OCI-LY7 (cell line): ENCODE data around the gene GDNF. TPM values are rescaled to one million over a fixed set of nuclear protein-coding genes. Genes with fewer than 3 reads are reported as not detected.

Experiments
- BruUV-seq: library from RNA; stranded (reverse); fragments of 400-500 nt; replicated peaks from 2 replicates; lab custom pipeline; 2021; lab: Mats Ljungman, UMichigan
- CTCF ChIA-PET: fragments of 300-600 bp; sonication (Branson Sonifier 250); formaldehyde crosslinking; loops from one replicate; lab custom pipeline; 2022; ENCODE audit warnings: antibody characterized with exemption; ENCODE audit not compliant: unreplicated experiment; lab: Charles Lee
- POLR2A ChIA-PET: fragments of 300-600 bp; sonication (Branson Sonifier 250); formaldehyde crosslinking; loops from one replicate; lab custom pipeline; 2022; ENCODE audit warnings: antibody characterized with exemption; lab: Charles Lee
- DNase-seq: peaks from one replicate; pipeline ENCODE4 v3.0.0-alpha.2; 2015; ENCODE audit warnings: low spot score
- H2AFZ ChIP-seq: fragments of 200-600 bp; sonication (generic), shearing (Covaris generic); 2 replicates; pipeline ENCODE4 v1.6.1; 2014; ENCODE audit warnings: mild to moderate bottlenecking, antibody characterized with exemption, low read length, moderate library complexity
- H3K27ac ChIP-seq: fragments of 200-600 bp; sonication (generic); 2 replicates; pipeline ENCODE4 v1.5.1; 2014; ENCODE audit warnings: mixed run types, low read depth, mild to moderate bottlenecking, moderate library complexity, low read length, inconsistent platforms; ENCODE audit not compliant: poor library complexity, severe bottlenecking
- H3K36me3 ChIP-seq: fragments of 200-600 bp; sonication (generic); 2 replicates; pipeline ENCODE4 v1.6.1; 2014; ENCODE audit warnings: mild to moderate bottlenecking, antibody characterized with exemption, low read length, moderate library complexity, mixed read lengths; ENCODE audit not compliant: insufficient read depth
- H3K4me1 ChIP-seq: fragments of 200-600 bp; sonication (generic); 2 replicates; pipeline ENCODE4 v1.5.1; 2014; ENCODE audit warnings: mild to moderate bottlenecking, low read length; ENCODE audit not compliant: insufficient read depth, poor library complexity, severe bottlenecking
- H3K4me2 ChIP-seq: fragments of 200-600 bp; sonication (generic); 2 replicates; pipeline ENCODE4 v1.6.1; 2014; ENCODE audit warnings: mild to moderate bottlenecking, low read length
- H3K4me3 ChIP-seq: fragments of 200-600 bp; sonication (generic); 2 replicates; pipeline ENCODE4 v1.5.1; 2014; ENCODE audit warnings: mild to moderate bottlenecking, low read depth, low read length; ENCODE audit not compliant: poor library complexity, severe bottlenecking
- H3K79me2 ChIP-seq: fragments of 200-600 bp; sonication (generic); 2 replicates; pipeline ENCODE4 v1.6.1; 2016; ENCODE audit warnings: low read depth, mild to moderate bottlenecking, low read length, moderate library complexity, mixed read lengths; ENCODE audit not compliant: insufficient read depth
- H3K9me2 ChIP-seq: fragments of 200-600 bp; sonication (generic); 2 replicates; pipeline ENCODE4 v1.6.1; 2016; ENCODE audit warnings: mild to moderate bottlenecking, low read length, mixed read lengths; ENCODE audit not compliant: insufficient read depth
- H3K9me3 ChIP-seq: fragments of 200-600 bp; sonication (generic); 2 replicates; pipeline ENCODE4 v1.6.1; 2014; ENCODE audit warnings: mild to moderate bottlenecking, mixed run types, low read length, mixed read lengths
- H4K20me1 ChIP-seq: fragments of 200-600 bp; sonication (generic); 2 replicates; pipeline ENCODE4 v1.6.1; 2014; ENCODE audit warnings: mild to moderate bottlenecking, antibody characterized with exemption, low read length, moderate library complexity, mixed read lengths; ENCODE audit not compliant: insufficient read depth
- CTCF ChIP-seq: fragments of 200-600 bp; sonication (generic); conservative IDR thresholded peaks from 2 replicates; pipeline ENCODE4 v1.5.1; 2014; ENCODE audit warnings: mild to moderate bottlenecking, antibody characterized with exemption, low read length, moderate library complexity, mixed read lengths
- EZH2phosphoT487 ChIP-seq: fragments of 200-600 bp; sonication (generic); IDR thresholded peaks from 2 replicates; pipeline ENCODE4 v1.6.1; 2018; ENCODE audit warnings: low read depth, borderline replicate concordance, mild to moderate bottlenecking, mixed run types, antibody characterized with exemption, low read length, moderate library complexity, mixed read lengths
- intact Hi-C: fragments of 100-400 bp; cut with micrococcal nuclease; formaldehyde crosslinking; loops from one replicate; pipeline ENCODE4 v1.10.0; 2022; ENCODE audit not compliant: unreplicated experiment
- total RNA-seq, 2 experiments: library from RNA; depleted of rRNA in 1 of 2; stranded (reverse); fragments of >200 nt in 1 of 2; shearing (Covaris generic) in 1 of 2; gene quantifications; 2 replicates each; pipeline ENCODE4 v1.2.3, GENCODE V29; 2014 to 2022

GDNF gene
- total RNA-seq, 2 experiments from 2014 or later = 0.03 TPM; not detected in 1

GRCh38 chr5:37873988-37874387 is 34.1 kb upstream of the GDNF start:
- no peaks in the 10 kb centered on the region for H3K79me2 ChIP-seq
- intact Hi-C loops = no loop called here
- no peaks in the 10 kb centered on the region for H4K20me1 ChIP-seq
- ChIA-PET CTCF (no interaction called here), POLR2A (interaction anchor here (0.5 to 1.1 kb wide), 3 partner anchors 10 to 117 kb away, joined by 3 to 4 read pairs (median 3); no protein-coding TSS in a partner anchor)
- TF ChIP-seq CTCF (no peak), EZH2phosphoT487 (no peak)
- H3K36me3 ChIP-seq = no peaks in the 10 kb centered on the region
- no TSS peak for BruUV-seq
- no peaks in the 10 kb centered on the region for H3K4me1 ChIP-seq
- H3K27ac ChIP-seq = no peak overlapping the region
- no peak overlapping the region for H2AFZ ChIP-seq
- no peaks in the 10 kb centered on the region for H3K9me2 ChIP-seq
- no peak overlapping the region for H3K4me2 ChIP-seq
- no peaks in the 10 kb centered on the region for H3K9me3 ChIP-seq
- DNase-seq = no peak
- no peak overlapping the region for H3K4me3 ChIP-seq

GRCh38 chr5:37871023-37871815 is 31.4 kb upstream of the GDNF start:
- H3K9me2 ChIP-seq = no peaks in the 10 kb centered on the region
- H3K79me2 ChIP-seq = no peaks in the 10 kb centered on the region
- H2AFZ ChIP-seq = no peak overlapping the region
- no peaks in the 10 kb centered on the region for H4K20me1 ChIP-seq
- POLR2A ChIA-PET = no interaction called here
- H3K4me3 ChIP-seq = no peak overlapping the region
- no peak overlapping the region for H3K4me2 ChIP-seq
- no peak overlapping the region for H3K27ac ChIP-seq
- intact Hi-C loops = no loop called here
- H3K9me3 ChIP-seq = no peaks in the 10 kb centered on the region
- no TSS peak for BruUV-seq
- no peaks in the 10 kb centered on the region for H3K36me3 ChIP-seq
- no peak for TF ChIP-seq EZH2phosphoT487
- TF ChIP-seq CTCF = no peak
- CTCF ChIA-PET = no interaction called here
- no peaks in the 10 kb centered on the region for H3K4me1 ChIP-seq
- DNase-seq = no peak

GRCh38 chr5:37869216-37869615 is 29.4 kb upstream of the GDNF start:
- no peaks in the 10 kb centered on the region for H4K20me1 ChIP-seq
- H3K36me3 ChIP-seq = no peaks in the 10 kb centered on the region
- DNase-seq = no peak
- no peaks in the 10 kb centered on the region for H3K79me2 ChIP-seq
- BruUV-seq = no TSS peak
- POLR2A ChIA-PET = no interaction called here
- H3K4me2 ChIP-seq = no peak overlapping the region
- no peaks in the 10 kb centered on the region for H3K4me1 ChIP-seq
- CTCF ChIA-PET = no interaction called here
- intact Hi-C loops = no loop called here
- no peak overlapping the region for H2AFZ ChIP-seq
- H3K27ac ChIP-seq = no peak overlapping the region
- no peak overlapping the region for H3K4me3 ChIP-seq
- no peak for TF ChIP-seq CTCF
- no peak for TF ChIP-seq EZH2phosphoT487
- no peaks in the 10 kb centered on the region for H3K9me3 ChIP-seq
- no peaks in the 10 kb centered on the region for H3K9me2 ChIP-seq
